HEK293 (cell line): Measurements from ENCODE around the gene TNS1.

ENCODE experiments used
- BCL6B ChIP-seq: fragments of 450-650 bp; formaldehyde crosslinking; IDR thresholded peaks from 2 replicates; pipeline ENCODE4 v1.5.1; 2017; ENCODE audit warnings: missing biosample characterization, missing genetic modification characterization
- SCRT1 ChIP-seq: fragments of 450-650 bp; formaldehyde crosslinking; IDR thresholded peaks from 2 replicates; pipeline ENCODE4 v1.5.1; 2016; ENCODE audit warnings: missing biosample characterization, missing genetic modification characterization, borderline replicate concordance
- ZBTB7A ChIP-seq: fragments of 450-650 bp; formaldehyde crosslinking; IDR thresholded peaks from 2 replicates; pipeline ENCODE4 v1.5.1; 2016; ENCODE audit warnings: low read depth, missing biosample characterization, missing genetic modification characterization
- ZNF114 ChIP-seq: fragments of 450-650 bp; formaldehyde crosslinking; IDR thresholded peaks from 2 replicates; pipeline ENCODE4 v1.5.0; 2017; ENCODE audit warnings: missing biosample characterization, missing genetic modification characterization
- ZNF133 ChIP-seq: fragments of 450-650 bp; formaldehyde crosslinking; IDR thresholded peaks from 2 replicates; pipeline ENCODE4 v1.5.1; 2016; ENCODE audit warnings: missing biosample characterization, missing genetic modification characterization
- ZNF140 ChIP-seq: fragments of 450-650 bp; formaldehyde crosslinking; IDR thresholded peaks from 2 replicates; pipeline ENCODE4 v1.5.1; 2016; ENCODE audit warnings: missing biosample characterization, missing genetic modification characterization
- ZNF155 ChIP-seq: fragments of 450-650 bp; formaldehyde crosslinking; IDR thresholded peaks from 2 replicates; pipeline ENCODE4 v1.5.1; 2016; ENCODE audit warnings: missing biosample characterization, missing genetic modification characterization
- ZNF37A ChIP-seq: fragments of 450-650 bp; IDR thresholded peaks from 2 replicates; pipeline ENCODE4 v1.5.1; 2018; ENCODE audit warnings: missing biosample characterization, missing genetic modification characterization
- ZNF571 ChIP-seq: fragments of 450-650 bp; formaldehyde crosslinking; IDR thresholded peaks from 2 replicates; pipeline ENCODE4 v1.5.0; 2017; ENCODE audit warnings: missing biosample characterization, missing genetic modification characterization
- ZNF768 ChIP-seq: fragments of 450-650 bp; formaldehyde crosslinking; IDR thresholded peaks from 2 replicates; pipeline ENCODE4 v1.5.1; 2018; ENCODE audit warnings: missing biosample characterization, mild to moderate bottlenecking, missing genetic modification characterization
- TF ChIP-seq, protein P1 (sequence below): fragments of 450-650 bp; formaldehyde crosslinking; IDR thresholded peaks from 2 replicates; pipeline ENCODE4 v1.5.1; 2016; ENCODE audit warnings: missing biosample characterization, missing genetic modification characterization
- TF ChIP-seq, protein P2 (sequence below): fragments of 450-650 bp; formaldehyde crosslinking; IDR thresholded peaks from 2 replicates; pipeline ENCODE4 v1.5.1; 2016; ENCODE audit warnings: missing biosample characterization, missing genetic modification characterization, low read depth
- TF ChIP-seq, protein P3 (sequence below): fragments of 450-650 bp; formaldehyde crosslinking; IDR thresholded peaks from 2 replicates; pipeline ENCODE4 v1.5.1; 2016; ENCODE audit warnings: missing biosample characterization, missing genetic modification characterization

DNA sequence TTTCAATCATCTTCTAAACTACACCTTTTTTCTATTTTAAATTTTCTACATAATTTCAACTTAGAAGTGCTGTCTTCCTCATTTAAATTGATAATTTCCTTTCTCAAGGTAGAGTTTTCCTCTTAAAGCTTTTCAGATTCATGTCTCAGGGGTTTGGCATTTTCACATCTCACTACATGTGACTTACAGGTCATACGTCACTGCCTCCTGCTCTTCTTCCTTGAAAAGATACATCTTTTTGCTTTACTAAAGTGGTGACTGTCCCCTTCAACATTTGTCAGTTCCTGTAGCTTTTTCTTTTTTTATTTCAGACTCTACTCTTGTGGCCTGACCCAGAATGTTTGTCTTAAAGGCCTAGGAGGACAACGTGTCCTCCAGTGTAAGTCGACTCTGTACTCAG is 49.1 kb upstream of the TNS1 start:
- TF ChIP-seq ZNF140 (tag by site-specific recombination) (no peak), SCRT1 (tag by site-specific recombination) (no peak), ZNF155 (tag by site-specific recombination) (no peak), ZNF114 (tag by site-specific recombination) (no peak), ZNF768 (tag by site-specific recombination) (no peak), BCL6B (tag by site-specific recombination) (no peak), ZBTB7A (tag by site-specific recombination) (no peak), ZNF571 (no peak), ZNF133 (tag by site-specific recombination) (no peak), ZNF37A (tag by site-specific recombination) (no peak)
- TF ChIP-seq, protein P1, sequence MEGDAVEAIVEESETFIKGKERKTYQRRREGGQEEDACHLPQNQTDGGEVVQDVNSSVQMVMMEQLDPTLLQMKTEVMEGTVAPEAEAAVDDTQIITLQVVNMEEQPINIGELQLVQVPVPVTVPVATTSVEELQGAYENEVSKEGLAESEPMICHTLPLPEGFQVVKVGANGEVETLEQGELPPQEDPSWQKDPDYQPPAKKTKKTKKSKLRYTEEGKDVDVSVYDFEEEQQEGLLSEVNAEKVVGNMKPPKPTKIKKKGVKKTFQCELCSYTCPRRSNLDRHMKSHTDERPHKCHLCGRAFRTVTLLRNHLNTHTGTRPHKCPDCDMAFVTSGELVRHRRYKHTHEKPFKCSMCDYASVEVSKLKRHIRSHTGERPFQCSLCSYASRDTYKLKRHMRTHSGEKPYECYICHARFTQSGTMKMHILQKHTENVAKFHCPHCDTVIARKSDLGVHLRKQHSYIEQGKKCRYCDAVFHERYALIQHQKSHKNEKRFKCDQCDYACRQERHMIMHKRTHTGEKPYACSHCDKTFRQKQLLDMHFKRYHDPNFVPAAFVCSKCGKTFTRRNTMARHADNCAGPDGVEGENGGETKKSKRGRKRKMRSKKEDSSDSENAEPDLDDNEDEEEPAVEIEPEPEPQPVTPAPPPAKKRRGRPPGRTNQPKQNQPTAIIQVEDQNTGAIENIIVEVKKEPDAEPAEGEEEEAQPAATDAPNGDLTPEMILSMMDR (tag by site-specific recombination): no peak
- TF ChIP-seq, protein P2, sequence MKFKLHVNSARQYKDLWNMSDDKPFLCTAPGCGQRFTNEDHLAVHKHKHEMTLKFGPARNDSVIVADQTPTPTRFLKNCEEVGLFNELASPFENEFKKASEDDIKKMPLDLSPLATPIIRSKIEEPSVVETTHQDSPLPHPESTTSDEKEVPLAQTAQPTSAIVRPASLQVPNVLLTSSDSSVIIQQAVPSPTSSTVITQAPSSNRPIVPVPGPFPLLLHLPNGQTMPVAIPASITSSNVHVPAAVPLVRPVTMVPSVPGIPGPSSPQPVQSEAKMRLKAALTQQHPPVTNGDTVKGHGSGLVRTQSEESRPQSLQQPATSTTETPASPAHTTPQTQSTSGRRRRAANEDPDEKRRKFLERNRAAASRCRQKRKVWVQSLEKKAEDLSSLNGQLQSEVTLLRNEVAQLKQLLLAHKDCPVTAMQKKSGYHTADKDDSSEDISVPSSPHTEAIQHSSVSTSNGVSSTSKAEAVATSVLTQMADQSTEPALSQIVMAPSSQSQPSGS (tag by site-specific recombination): no peak
- TF ChIP-seq, protein P3, sequence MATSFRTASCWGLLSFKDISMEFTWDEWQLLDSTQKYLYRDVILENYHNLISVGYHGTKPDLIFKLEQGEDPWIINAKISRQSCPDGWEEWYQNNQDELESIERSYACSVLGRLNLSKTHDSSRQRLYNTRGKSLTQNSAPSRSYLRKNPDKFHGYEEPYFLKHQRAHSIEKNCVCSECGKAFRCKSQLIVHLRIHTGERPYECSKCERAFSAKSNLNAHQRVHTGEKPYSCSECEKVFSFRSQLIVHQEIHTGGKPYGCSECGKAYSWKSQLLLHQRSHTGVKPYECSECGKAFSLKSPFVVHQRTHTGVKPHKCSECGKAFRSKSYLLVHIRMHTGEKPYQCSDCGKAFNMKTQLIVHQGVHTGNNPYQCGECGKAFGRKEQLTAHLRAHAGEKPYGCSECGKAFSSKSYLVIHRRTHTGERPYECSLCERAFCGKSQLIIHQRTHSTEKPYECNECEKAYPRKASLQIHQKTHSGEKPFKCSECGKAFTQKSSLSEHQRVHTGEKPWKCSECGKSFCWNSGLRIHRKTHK (tag by site-specific recombination): no peak
